Measurements from ENCODE around the gene STAP2. TPM values are rescaled to one million over a fixed set of nuclear protein-coding genes. Genes with fewer than 3 reads are reported as not detected.

The STAP2 gene
- 4.1 and 5.0 TPM in 2 replicates for total RNA-seq
- long read RNA-seq, partial matches to known transcripts, result 1 of 3 reads
- long read RNA-seq, other reads (novel, unspliced or antisense), result 0 of 3 reads

- peaks cover 3% of the 10 kb centered on the region for H3K27me3 Mint-ChIP-seq (ENCODE audit: low read depth)
- H3K4me3 Mint-ChIP-seq, result peak within 1 kb of the TSS; percentile 75
- no peak for DNase-seq (ENCODE audit: low read depth, low spot score)
- H3K27ac Mint-ChIP-seq (ENCODE audit: unreplicated experiment), result peak within 1 kb of the TSS; percentile 76
- H3K9me3 Mint-ChIP-seq, result peaks cover 17% of the 10 kb centered on the region
- peaks cover 6% of the 10 kb centered on the region for H3K36me3 Mint-ChIP-seq (ENCODE audit: low read depth)
- H3K4me1 Mint-ChIP-seq, result peaks cover 33% of the 10 kb centered on the region
- TF ChIP-seq CTCF (conservative IDR thresholded peaks at IDR 0.05), result no peak
Observed at GRCh38 chr19:4338441-4339355, at the start of gene STAP2. TSS of gene STAP2 (minus strand) at chr19:4338827. CDS start at chr19:4338753, 74 bp downstream.

GRCh38 chr19:4386041-4386782, 47.6 kb upstream of the STAP2 start:
- Mint-ChIP-seq H3K4me3 (peak overlapping the region; percentile 19), H3K27me3 (ENCODE audit: low read depth) (no peaks in the 10 kb centered on the region), H3K36me3 (ENCODE audit: low read depth) (no peaks in the 10 kb centered on the region), H3K4me1 (peaks cover 48% of the 10 kb centered on the region), H3K9me3 (no peaks in the 10 kb centered on the region), H3K27ac (ENCODE audit: unreplicated experiment) (no peak overlapping the region)
- DNase-seq (ENCODE audit: low read depth, low spot score), result no peak
- peak; percentile 24 for TF ChIP-seq CTCF (conservative IDR thresholded peaks at IDR 0.05)

- no peaks in the 10 kb centered on the region for H3K9me3 Mint-ChIP-seq
- H3K4me1 Mint-ChIP-seq, result peaks cover 44% of the 10 kb centered on the region
- no peaks in the 10 kb centered on the region for H3K27me3 Mint-ChIP-seq (ENCODE audit: low read depth)
- H3K36me3 Mint-ChIP-seq (ENCODE audit: low read depth), result no peaks in the 10 kb centered on the region
- H3K4me3 Mint-ChIP-seq, result no peak overlapping the region
- DNase-seq (ENCODE audit: low read depth, low spot score), result no peak
- H3K27ac Mint-ChIP-seq (ENCODE audit: unreplicated experiment), result no peak overlapping the region
- no peak for TF ChIP-seq CTCF (conservative IDR thresholded peaks at IDR 0.05)
Observed at GRCh38 chr19:4385291-4386040, 46.8 kb upstream of the STAP2 start.

GRCh38 chr19:4380254-4380727, 41.7 kb upstream of the STAP2 start:
- DNase-seq (ENCODE audit: low read depth, low spot score), result no peak
- Mint-ChIP-seq H3K36me3 (ENCODE audit: low read depth) (no peaks in the 10 kb centered on the region), H3K27me3 (ENCODE audit: low read depth) (no peaks in the 10 kb centered on the region), H3K4me3 (no peak overlapping the region), H3K27ac (ENCODE audit: unreplicated experiment) (peak overlapping the region; percentile 94), H3K9me3 (no peaks in the 10 kb centered on the region), H3K4me1 (peaks cover 23% of the 10 kb centered on the region)
- no peak for TF ChIP-seq CTCF (conservative IDR thresholded peaks at IDR 0.05)
